GM19438 (cell line): Measurements from ENCODE around the gene PRKAB1.

Source experiments
- ATAC-seq: cut with Tn5 transposase; IDR thresholded peaks from one replicate; pipeline ENCODE4 v1.9.1; 2021; ENCODE audit warnings: low read depth; ENCODE audit not compliant: unreplicated experiment

PRKAB1 gene

GRCh38 chr12:119660076-119660475 lies 7.9 kb upstream of the PRKAB1 start:
- no peak for ATAC-seq

- no peak for ATAC-seq
These were observed 6.1 kb upstream of the PRKAB1 start for GRCh38 chr12:119661882-119662281.

GRCh38 chr12:119664642-119665041 lies 3.3 kb upstream of the PRKAB1 start:
- no peak for ATAC-seq

- no peak for ATAC-seq
These were observed 2.6 kb upstream of the PRKAB1 start for GRCh38 chr12:119665164-119665929.

- ATAC-seq, result no peak
These were observed 1.6 kb upstream of the PRKAB1 start for GRCh38 chr12:119666226-119666795.

GRCh38 chr12:119666900-119667576 lies 895 bp upstream of the PRKAB1 start:
- ATAC-seq, result no peak

GRCh38 chr12:119668324-119668841 lies 450 bp downstream of the PRKAB1 start:
- no peak for ATAC-seq

- no peak for ATAC-seq
These were observed 2.0 kb downstream of the PRKAB1 start for GRCh38 chr12:119669744-119670472.

GRCh38 chr12:119671070-119671469 lies 3.1 kb downstream of the PRKAB1 start:
- no peak for ATAC-seq

GRCh38 chr12:119672194-119672593 lies 4.3 kb downstream of the PRKAB1 start:
- ATAC-seq, result no peak

- no peak for ATAC-seq
These were observed 5.7 kb downstream of the PRKAB1 start for GRCh38 chr12:119673634-119674033.

GRCh38 chr12:119674560-119674959 lies 6.6 kb downstream of the PRKAB1 start:
- ATAC-seq, result no peak

GRCh38 chr12:119676022-119676421 lies 8.1 kb downstream of the PRKAB1 start:
- ATAC-seq, result no peak

- ATAC-seq, result no peak
These were observed 8.6 kb downstream of the PRKAB1 start for GRCh38 chr12:119676573-119676972.

GRCh38 chr12:119678459-119678858 lies 10.5 kb downstream of the PRKAB1 start:
- ATAC-seq, result no peak

- ATAC-seq, result no peak
These were observed 11.1 kb downstream of the PRKAB1 start for GRCh38 chr12:119679081-119679480.

- no peak for ATAC-seq
These were observed 11.6 kb downstream of the PRKAB1 start for GRCh38 chr12:119679490-119679889.

- no peak for ATAC-seq
These were observed 13.2 kb downstream of the PRKAB1 start for GRCh38 chr12:119681111-119681510.

- ATAC-seq, result no peak
These were observed 14.1 kb downstream of the PRKAB1 start for GRCh38 chr12:119681728-119682638.
